HEK293T (cell line): ENCODE measurements around the gene LHCGR.

Source experiments
- ARNT ChIP-seq: fragments of 450-650 bp; IDR thresholded peaks from 2 replicates; pipeline ENCODE4 v1.6.1; 2017; ENCODE audit warnings: mild to moderate bottlenecking
- BHLHE40 ChIP-seq: fragments of 450-650 bp; IDR thresholded peaks from 2 replicates; pipeline ENCODE4 v1.6.1; 2016; ENCODE audit warnings: mild to moderate bottlenecking, moderate library complexity, borderline replicate concordance
- ELF4 ChIP-seq: fragments of 450-650 bp; IDR thresholded peaks from 2 replicates; pipeline ENCODE4 v1.6.1; 2017; ENCODE audit warnings: antibody characterized with exemption
- FOXA1 ChIP-seq: fragments of 450-650 bp; IDR thresholded peaks from 2 replicates; pipeline ENCODE4 v1.6.1; 2016; ENCODE audit warnings: mild to moderate bottlenecking
- FOXK2 ChIP-seq: fragments of 450-650 bp; IDR thresholded peaks from 2 replicates; pipeline ENCODE4 v1.6.1; 2016; ENCODE audit warnings: mild to moderate bottlenecking
- L3MBTL2 ChIP-seq: fragments of 450-650 bp; conservative IDR thresholded peaks from 2 replicates; pipeline ENCODE4 v1.6.1; 2016; ENCODE audit warnings: mild to moderate bottlenecking
- LEF1 ChIP-seq: fragments of 450-650 bp; IDR thresholded peaks from 2 replicates; pipeline ENCODE4 v1.6.1; 2017; ENCODE audit warnings: mild to moderate bottlenecking, borderline replicate concordance
- NFRKB ChIP-seq: fragments of 450-650 bp; IDR thresholded peaks from 2 replicates; pipeline ENCODE4 v1.6.1; 2016; ENCODE audit warnings: mild to moderate bottlenecking, moderate library complexity
- PKNOX1 ChIP-seq: fragments of 450-650 bp; IDR thresholded peaks from 2 replicates; pipeline ENCODE4 v1.6.1; 2016
- SP1 ChIP-seq: fragments of 450-650 bp; IDR thresholded peaks from 2 replicates; pipeline ENCODE4 v1.6.1; 2017
- SUZ12 ChIP-seq: fragments of 450-650 bp; IDR thresholded peaks from 2 replicates; pipeline ENCODE4 v1.6.1; 2016; ENCODE audit warnings: mild to moderate bottlenecking
- TARDBP ChIP-seq: fragments of 450-650 bp; IDR thresholded peaks from 2 replicates; pipeline ENCODE4 v1.6.1; 2016

- no peak for TF ChIP-seq NFRKB
- no peak for TF ChIP-seq BHLHE40
- no peak for TF ChIP-seq TARDBP
- TF ChIP-seq PKNOX1, result no peak
- TF ChIP-seq LEF1, result no peak
- no peak for TF ChIP-seq FOXA1
- TF ChIP-seq FOXK2, result no peak
- no peak for TF ChIP-seq L3MBTL2
- no peak for TF ChIP-seq SP1
- TF ChIP-seq SUZ12, result no peak
- TF ChIP-seq ELF4, result no peak
- no peak for TF ChIP-seq ARNT
Measured at GRCh38 chr2:48673581-48673980, 81.9 kb downstream of the LHCGR start.
